GM21423 (cell line): ENCODE data around the gene ANXA11.
"Not testable (repeated sequence)": the region's sequence is repeated elsewhere in the genome, so short reads cannot be mapped to it uniquely, and the experiment has no call there.

Source experiments
- ATAC-seq: cut with Tn5 transposase; IDR thresholded peaks from one replicate; pipeline ENCODE4 v1.9.1; 2021; ENCODE audit warnings: mild to moderate bottlenecking, moderate library complexity; ENCODE audit not compliant: unreplicated experiment

ANXA11 gene

DNA sequence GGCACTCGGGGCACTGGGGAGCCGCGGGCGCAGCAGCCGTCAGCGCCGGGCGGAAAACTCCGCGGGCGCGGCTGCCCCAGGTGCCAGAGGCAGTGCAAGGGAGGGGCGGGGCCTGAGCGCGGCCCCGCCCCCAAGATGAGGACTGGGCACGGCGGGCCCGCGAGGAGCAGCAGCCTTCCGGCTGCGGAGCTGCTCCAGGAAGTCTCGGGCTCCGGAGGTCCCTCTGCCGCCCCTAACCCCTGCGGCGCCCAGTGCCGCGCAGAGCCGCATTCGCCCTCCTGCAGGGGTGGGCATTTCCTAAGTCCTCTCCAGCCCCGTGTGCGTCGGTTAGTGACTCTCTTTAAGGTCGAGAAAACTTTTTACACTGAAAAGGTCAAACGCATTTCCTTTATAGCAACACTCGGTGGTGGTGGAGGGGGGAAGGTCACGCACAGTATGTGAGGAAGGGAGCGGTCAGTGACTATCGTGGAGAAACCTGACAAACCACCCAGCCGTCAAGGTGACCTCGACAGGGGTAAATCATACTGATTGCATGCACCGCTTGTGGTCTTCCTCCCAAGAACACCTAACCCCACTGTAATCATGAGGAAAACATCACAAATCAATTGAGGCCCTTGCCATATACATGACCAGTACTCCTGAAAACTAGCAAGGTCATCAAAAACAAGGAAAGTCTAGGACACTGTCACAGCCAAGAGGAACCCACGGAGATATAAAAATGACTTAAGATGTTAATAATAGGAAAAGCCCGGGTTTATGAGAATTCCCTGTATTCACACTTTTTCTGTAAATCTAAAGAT, at the start of gene ANXA11:
TSS of gene ANXA11 (minus strand) at position 61 of the 800 bp plus-strand sequence. CDS start 32,676 bp downstream, outside the sequence.
- ATAC-seq, result peak; percentile 82

DNA sequence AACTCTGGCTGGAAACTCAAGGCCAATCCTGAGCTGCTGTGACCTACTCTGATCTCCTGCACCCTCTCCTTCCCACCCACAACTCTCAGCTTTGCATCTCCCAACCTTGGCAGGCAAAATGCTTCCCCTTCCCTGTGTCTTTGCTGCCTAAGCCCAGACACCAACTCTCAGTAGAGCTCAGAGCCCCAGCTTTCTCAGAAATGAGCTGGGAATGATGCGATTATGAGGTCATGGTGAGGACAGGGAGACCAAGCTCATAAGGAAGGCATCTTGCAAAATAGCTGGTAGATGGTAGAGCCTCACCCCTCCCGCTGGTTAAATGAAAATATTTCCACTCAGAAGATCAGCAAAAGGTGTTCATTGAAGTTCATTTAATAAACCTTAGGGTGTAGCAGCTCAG, 49.4 kb upstream of the ANXA11 start:
- not testable (repeated sequence) for ATAC-seq

DNA sequence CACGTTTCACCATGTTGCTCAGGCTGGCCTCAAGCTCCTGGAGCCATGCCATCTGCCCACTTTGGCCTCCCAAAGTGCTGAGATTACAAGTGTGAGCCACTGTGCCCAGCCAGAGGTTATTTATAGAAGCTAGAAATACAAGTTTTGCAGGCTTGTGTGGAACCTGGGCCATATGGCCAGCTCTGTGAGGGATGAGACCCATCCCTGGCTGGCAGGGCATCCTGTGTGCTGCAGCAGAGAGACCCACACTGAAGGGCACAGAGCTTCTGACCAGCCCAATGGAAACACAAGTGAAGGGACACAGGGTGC, 48.6 kb upstream of the ANXA11 start:
- peak; percentile 17 for ATAC-seq

DNA sequence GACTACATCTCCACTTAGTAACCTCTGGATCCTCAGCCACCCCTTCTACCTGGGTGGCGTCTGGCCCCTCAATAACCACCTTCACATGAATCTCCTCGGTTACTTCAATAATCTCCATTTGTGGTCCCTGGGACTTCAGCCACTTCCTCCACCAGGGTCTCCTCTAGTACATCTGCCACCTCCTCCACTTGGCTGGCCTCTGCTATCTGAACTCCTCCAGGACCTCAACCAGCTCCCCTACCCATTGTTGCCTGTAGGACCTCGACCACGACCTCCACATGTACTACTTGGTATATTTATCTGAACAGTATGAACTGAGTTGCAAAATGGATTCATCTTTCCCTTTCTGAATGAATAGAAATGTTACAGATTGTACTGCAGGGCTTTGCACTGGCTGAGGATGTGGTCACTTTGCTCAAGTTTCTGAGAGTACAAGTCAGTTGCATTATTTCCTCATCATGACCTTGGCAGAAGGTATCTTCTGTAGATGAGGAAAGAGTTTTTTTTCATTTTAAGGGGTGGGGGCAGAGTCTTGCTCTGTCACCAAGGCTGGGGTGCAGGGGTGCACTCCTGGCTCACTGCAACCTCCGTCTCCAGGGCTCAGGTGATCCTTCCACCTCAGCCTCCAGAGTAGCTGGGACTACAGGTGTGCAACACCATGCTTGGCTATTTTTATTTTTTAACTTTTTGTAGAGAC, 48.1 kb upstream of the ANXA11 start:
- ATAC-seq, result peak; percentile 79

DNA sequence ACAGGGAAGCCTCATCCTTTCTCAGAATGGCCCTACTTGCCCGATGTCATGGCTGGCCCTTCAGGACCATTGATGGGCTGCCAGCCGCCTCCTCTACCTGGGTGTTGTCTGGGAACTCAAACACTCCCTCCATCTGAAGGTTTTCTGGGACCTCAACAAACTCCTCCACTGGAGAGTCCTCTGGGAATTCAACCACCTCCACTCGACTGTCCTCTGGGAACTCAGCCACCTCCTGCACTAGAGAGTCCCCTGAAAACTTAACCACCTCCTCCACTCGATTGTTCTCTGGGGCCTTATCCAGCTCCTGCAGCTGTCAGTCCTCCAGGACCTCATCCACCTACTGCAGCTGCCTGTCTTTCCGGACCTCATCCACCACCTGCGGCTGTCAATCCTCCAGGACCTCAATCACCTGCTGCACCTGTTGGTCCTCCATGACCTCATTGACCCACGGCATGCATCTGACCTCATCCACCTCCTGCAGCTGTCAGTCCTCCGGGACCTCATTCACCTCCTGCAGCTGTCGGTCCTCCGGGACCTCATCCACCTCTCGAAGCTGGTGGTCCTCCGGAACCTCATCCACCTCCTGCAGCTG, 47.1 kb upstream of the ANXA11 start:
- no peak for ATAC-seq

DNA sequence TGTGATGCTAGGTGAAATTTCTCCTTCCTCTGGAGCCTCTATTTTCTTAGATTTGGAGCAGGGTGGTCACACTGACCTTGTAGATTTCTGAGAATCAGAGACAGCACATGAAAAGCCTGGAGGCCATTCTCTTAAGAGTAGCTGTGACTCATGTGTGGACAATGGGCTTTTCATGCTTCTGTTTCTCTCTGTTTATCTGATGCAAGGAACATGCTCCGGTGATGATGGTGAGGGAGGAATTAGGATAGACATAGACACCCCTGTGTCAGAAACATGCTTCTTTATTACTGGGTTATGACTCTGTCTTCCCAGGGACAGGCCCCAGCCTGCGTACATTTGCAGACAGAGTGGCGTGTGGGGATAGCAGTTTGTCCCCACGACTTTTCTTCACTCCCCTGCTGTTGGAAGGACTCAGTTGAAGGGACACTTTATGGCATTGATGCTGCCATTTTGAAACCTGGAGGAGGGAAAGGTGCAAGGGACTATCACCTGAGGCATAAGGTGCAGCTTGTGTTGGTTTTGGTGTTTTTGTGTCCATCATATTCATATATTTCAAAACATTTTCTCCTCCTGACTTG, 46.5 kb upstream of the ANXA11 start:
- not testable (repeated sequence) for ATAC-seq

DNA sequence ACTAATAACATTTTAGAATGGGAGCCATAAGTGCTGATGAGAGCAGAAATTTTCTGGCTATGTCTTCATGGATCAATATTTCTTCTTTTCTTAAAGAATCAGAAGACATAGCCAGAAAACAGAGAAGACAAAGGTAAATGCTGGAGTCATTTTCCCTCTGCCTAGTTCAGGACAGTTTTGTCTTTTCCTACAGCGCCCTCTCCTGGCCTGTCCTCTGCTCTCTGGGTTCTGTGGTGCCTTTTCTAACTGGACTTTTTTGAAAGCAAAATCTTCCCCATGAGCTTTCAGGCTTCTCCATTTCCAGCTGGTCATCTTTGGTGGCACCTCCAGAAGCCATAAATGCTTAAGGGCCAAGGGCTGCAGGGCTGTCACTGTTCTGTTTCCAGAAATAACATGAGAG, 45.1 kb upstream of the ANXA11 start:
- ATAC-seq, result not testable (repeated sequence)

DNA sequence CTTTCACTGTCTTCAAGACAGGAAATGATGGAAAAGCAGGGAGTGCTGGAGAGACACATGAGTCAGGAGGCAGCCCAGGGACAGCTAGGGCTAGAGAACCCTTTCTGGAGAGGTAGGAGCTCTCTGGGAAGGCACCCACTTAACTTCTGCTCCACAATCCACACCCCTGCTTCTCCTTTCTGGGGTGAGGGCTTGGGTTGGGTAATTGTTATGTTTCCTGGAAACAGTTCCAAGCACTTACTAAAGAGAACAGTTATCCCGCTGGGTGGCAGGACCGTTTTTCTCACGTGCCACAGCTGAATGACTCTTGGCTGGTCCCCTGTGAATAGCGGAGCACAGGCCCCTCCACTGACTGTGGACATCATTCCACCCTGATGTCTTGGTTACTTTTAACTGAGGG, 44.6 kb upstream of the ANXA11 start:
- ATAC-seq, result not testable (repeated sequence)

DNA sequence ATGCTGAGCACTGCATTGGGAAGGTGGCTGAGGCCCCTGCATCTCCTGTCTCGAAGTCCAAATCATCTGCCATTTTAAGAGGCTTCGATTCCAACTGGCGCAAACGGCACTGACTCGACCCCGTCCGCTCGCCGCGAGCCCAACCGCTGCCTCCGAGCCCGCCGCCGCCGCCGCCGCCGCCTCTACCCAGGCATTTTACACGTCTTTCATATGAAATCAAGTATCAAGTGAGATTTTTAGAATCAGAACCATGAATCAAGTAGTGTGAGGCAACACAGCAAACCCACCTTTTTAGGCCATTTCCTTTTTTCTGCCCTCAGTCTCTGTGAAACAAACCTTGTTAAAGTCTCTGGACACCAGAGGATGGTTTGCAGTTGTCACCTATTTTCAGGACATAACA, 42.3 kb upstream of the ANXA11 start:
- not testable (repeated sequence) for ATAC-seq

DNA sequence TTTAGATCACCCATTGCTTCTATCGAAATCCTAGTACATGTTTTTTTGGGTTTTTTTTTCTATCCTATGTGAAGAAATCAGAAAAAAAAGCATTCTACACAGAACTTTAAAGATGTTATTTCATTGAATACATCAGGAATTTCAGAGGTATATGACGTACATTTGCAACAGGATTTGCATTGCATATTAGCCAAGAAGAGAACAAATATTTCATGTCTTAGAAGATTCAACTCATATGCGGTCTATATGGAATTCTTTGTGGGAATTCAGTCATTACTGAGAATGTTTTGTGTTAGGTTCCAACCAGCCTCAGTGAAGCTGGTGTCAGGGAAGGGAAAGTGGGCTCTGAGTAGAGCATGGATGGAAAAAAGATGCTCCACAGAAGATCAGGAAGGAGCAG, 39.0 kb upstream of the ANXA11 start:
- ATAC-seq, result not testable (repeated sequence)

DNA sequence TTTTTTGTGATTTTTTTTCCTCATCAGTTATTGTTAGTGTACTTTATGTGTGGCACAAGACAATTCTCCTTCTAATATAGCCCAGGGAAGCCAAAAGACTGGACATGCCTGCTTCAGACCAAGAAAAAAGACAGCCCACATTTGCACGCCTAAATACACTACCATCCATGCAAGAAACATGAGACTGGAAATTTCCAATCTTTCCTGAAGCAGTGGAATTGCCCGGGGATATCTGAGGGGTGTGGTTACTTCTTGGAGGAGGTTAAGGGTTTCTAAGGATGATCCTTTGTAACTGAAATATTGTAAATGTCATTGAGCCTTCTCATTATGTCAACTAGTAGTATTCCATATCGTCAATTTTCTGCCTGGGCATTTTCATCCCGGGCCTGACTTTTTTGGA, 37.0 kb upstream of the ANXA11 start:
- ATAC-seq, result not testable (repeated sequence)

DNA sequence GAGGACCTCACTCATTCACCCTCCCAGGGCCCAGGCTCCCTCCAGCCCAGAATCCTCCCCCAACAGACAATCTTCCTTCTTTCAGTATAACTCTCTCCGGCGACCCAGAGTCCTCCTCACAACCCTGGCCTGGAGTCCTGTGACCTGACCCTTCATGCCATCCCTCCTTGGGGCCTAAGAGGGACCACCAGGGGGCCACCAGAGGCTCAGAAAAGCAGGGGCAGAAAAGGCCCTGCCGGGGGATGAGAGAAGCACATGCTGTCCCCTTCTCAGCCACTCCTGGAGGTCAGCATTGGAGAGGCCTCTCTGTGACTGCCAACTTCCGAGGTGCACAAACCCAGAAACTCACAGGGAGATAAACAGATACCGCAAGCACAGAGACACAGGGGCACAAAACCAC, 31.1 kb upstream of the ANXA11 start:
- not testable (repeated sequence) for ATAC-seq

DNA sequence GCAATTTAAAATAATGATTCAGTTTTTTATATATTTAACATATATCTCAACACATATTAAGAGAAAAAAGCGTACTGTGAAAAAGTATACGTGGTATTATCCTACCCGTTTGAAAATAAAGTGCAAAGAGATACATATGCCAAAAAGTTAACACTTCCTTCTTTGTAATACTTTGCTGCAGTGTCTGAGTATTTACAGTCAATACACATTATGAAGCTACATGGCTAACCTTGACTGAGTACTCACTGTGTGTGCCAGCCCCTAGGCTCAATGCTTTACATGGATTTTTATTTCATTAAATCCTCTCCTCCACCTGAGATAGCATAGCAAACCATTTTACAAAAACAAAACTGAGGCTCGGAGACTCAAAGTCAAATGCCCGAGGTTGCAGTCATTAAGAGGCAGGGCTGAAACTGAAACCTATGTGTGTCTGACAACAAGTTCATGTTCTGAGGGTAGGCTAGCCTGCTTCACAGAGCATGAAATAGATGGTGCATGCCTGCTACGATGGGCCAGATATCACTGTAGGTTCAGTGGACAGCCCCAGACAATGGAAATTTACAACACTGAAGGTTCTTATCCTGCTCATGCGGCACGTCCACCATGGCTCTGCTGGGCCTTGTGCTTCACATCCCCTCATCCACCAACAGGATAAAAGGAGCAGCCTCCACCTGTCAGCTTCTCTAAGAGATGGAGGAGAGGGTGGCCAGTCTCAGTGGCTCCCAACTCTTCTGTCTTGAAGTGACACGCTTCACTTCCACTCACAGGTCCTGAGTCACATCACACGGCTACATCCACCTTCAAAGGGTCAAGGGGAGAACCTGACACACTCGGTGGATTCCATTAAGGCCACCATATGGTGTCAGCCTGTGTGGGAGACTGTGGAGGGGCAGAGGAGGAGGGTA, 29.2 kb upstream of the ANXA11 start:
- ATAC-seq, result peak; percentile 100

DNA sequence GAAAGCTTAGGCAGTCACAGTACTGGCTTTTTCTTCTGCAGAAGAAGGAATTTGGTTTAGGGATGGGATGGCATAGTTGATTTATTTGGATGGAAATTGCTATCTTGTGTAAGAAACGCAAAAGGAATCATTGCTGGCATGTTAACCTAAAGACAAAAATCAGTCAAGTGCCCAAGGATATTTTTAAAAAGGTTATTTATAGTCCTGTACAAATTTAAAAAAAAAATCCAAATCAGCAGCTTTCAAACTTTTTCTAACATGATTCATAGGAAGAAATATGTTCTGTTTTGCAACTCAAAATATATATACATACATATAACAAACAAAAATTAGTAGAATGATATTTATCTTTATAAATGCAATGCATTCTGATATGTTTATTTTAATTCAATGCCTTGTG, 28.5 kb upstream of the ANXA11 start:
- ATAC-seq, result not testable (repeated sequence)

DNA sequence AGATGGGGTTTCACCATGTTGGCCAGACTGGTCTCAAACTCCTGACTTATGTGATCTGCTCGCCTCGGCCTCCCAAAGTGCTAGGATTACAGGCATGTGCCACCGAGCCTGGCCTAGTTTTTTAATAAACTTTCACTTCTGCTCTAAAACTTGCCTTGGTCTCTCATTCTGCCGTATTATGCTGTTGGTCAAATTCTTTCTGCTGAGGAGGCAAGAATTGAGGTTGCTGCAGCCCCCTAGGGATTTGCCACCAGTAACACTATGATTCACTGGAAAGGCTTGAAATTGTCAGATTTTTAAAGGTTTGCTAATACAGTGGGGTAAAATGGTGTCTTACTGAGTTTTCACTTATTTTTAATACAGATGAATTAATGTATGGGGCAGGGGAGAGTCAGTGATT, 21.4 kb upstream of the ANXA11 start:
- ATAC-seq, result not testable (repeated sequence)

DNA sequence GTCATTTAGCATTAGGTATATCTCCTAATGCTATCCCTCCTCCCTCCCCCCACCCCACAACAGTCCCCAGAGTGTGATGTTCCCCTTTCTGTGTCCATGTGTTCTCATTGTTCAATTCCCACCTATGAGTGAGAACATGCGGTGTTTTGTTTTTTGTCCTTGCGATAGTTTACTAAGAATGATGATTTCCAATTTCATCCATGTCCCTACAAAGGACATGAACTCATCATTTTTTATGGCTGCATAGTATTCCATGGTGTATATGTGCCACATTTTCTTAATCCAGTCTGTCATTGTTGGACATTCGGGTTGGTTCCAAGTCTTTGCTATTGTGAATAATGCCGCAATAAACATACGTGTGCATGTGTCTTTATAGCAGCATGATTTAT, 17.7 kb upstream of the ANXA11 start:
- not testable (repeated sequence) for ATAC-seq

DNA sequence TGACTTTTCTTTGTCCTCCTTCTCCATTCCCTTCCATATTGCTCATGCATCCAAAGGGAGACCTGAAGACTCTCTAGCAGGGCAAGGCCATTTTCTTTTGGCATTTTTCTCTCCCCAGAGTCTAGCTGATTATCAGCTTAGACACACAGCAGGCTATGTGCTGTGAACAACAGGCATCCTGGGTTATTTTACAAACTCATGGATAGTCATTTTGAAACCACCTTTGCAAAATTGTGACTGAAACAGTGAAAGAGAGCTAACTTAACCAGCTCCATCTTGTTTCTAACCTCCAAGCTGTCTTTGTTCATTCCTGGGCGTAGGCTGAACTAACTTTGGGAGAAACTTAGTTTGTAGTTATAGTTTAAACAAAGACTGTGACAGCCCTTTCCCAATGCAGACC, 13.5 kb upstream of the ANXA11 start:
- ATAC-seq, result peak; percentile 79

DNA sequence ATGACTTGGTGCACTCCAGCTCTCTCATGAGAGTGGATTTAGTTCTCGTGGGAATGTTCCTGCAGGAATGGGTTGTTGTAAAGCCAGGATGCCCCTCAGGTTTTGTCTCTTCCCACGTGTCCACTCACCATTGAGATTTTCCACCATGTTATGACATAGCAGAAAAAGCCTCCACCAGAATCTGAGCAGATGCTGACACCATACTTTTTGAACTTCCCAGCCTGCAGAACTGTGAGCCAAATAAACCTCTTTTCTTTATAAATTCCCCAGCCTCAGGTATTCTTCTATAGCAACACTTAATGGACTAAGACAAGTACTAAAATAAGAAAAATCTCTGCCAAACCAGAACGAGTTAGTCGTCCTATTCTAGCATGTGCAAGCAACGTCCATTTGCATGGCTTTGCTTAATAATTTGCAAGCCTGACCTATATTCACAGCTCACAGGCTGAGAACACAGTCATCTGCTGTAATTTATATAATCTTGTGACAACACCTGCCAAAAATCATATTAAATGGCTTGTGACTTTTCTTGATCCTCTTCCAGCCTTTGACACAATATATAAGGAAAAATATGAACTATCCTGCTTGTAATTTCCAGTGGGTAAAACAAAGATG, 9.1 kb upstream of the ANXA11 start:
- ATAC-seq, result not testable (repeated sequence)

DNA sequence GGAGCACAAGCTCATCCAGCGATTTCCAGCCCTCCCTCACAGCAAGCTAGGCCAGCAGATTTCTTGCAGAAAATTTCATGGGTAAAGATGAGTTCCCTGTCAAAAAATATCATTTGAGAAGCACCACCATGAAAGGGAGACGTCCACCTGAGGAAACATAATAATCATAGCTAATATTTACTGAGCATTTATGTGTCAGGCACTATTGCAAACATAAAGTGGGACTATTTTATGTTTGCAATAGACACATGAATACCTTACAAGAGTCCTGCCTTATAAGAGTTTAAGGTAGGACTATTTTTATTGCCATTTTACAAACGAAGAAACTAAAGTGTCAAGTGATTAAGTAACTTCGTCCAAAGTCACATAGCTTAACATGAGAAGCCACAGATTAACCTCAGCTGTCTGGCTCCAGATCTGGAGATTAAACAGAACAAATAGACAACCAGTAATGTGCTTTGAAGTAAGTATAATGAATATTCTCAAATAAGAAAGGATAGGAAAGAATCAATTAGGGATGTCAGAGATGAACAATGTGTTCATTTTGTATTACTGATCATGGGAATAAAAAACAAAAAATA, 7.3 kb upstream of the ANXA11 start:
- ATAC-seq, result not testable (repeated sequence)

DNA sequence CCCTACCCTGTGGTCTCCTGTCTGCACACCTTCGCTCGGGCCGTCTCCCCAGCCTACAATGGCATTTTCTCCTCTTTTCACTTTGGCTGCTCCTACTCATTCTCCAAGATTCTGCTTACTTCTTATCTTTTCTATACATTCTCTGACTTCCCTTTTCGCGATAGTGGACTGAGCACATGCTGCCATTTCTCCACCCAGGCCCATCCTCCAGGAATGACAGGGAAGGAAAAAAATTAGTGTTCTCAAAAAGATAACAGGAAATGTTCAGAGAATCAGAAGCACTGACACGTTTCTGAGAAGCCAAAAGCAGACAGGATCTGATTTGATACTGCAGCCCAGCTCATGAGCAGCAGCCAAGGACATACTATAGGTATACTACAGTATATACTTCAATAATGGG, 6.4 kb upstream of the ANXA11 start:
- no peak for ATAC-seq
